HG03521 (cell line): ENCODE measurements around the gene SDC1.

Source experiments
- ATAC-seq: cut with Tn5 transposase; IDR thresholded peaks from one replicate; pipeline ENCODE4 v1.9.1; 2021; ENCODE audit warnings: mild to moderate bottlenecking, moderate library complexity; ENCODE audit not compliant: unreplicated experiment

The SDC1 gene

DNA sequence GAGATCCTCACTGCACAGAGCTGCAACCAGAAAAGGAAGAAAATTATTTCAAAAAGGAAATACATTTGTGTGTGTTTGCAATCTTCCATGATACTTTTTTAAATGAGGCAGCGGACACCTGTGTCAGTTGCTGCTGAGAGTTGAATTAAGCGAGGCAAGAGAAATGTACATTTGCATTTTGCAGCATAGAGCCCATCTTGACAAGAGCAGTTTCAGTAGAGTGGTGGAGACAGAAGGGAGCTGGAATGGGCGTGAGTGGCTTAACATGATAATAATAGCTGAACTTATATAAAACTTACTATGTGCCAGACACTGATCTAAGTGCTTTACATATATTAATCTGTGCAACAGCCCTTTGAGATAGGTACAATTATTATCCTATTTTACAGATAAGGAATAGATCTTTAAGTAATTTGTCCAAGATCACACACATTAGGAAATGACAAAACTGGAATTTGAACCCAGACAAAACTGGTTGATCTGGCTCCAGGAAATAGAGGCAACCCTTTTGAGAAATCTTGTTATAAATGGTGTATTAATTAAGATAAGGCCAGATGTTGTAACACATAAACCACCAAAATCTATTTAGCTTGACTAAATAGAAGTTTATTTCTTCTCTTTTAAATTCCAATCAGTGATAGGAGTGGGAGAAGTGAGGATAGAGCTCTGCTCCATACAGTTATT lies 68.7 kb downstream of the SDC1 start:
- ATAC-seq: no peak

DNA sequence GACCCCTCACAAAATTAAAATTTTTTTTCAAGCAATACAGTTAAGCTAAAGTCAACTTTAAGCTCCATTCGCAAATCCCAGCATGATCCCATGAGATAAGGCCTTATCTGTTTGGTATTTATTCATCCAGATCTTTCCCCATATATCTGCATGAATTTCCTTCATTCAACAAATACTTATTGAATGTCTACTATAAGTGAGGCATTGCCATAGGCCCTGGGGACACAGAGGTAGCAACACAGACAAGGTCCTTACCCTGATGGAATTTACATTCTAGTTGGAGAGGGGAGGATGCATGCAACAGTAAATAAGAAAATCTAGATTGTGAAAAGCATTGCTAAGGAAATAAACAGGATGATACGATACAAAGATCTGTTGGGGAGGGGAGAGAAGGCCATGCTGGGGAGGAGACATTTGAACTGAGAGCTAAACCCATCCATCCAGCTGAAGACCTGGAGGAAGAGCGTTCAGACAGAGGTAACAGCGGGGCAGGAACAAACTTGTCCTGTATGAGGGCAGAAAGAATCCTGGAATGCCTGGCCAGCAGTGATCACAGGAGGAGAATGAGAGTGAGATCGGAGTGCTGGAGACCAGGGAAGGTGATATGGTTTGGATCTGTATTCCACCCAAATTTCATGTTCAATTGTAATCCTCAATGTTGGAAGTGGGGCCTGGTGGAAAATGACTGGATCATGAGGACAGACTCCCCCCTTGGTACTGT lies 71.6 kb downstream of the SDC1 start:
- ATAC-seq: no peak

GRCh38 chr2:20150806-20151571 lies 73.9 kb downstream of the SDC1 start:
- peak; percentile 68 for ATAC-seq
